ENCODE measurements around the gene ACVR1B.

DNA sequence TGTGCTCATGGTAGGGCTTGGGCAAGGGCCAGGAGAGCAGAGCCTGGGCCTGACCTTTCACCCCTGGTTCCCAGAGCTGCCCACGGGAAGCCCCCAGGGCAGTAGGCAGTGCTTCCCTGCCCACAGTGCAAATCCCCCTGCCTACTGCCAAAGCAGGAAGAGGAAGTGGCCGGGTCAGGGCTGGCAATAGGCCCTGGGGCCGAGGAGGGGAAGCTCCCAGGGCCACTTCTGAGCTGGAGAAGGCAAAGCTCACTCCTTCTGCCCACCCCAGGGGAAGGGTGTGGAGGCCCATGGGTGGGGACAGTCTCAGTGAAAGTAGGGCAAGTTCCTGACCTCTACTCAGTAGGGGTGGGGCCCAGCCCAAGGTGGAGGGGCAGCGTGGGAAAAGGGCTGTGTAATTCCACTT, 94.3 kb downstream of the ACVR1B start:
- TF ChIP-seq, protein P1, sequence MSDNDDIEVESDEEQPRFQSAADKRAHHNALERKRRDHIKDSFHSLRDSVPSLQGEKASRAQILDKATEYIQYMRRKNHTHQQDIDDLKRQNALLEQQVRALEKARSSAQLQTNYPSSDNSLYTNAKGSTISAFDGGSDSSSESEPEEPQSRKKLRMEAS (IDR thresholded peaks at IDR 0.05), result no peak
- TF ChIP-seq, protein P2, sequence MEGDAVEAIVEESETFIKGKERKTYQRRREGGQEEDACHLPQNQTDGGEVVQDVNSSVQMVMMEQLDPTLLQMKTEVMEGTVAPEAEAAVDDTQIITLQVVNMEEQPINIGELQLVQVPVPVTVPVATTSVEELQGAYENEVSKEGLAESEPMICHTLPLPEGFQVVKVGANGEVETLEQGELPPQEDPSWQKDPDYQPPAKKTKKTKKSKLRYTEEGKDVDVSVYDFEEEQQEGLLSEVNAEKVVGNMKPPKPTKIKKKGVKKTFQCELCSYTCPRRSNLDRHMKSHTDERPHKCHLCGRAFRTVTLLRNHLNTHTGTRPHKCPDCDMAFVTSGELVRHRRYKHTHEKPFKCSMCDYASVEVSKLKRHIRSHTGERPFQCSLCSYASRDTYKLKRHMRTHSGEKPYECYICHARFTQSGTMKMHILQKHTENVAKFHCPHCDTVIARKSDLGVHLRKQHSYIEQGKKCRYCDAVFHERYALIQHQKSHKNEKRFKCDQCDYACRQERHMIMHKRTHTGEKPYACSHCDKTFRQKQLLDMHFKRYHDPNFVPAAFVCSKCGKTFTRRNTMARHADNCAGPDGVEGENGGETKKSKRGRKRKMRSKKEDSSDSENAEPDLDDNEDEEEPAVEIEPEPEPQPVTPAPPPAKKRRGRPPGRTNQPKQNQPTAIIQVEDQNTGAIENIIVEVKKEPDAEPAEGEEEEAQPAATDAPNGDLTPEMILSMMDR (IDR thresholded peaks at IDR 0.05; ENCODE audit: low read depth, low read length, missing input control), result no peak
- TF ChIP-seq YY1 (IDR thresholded peaks at IDR 0.05), result no peak

Data from liver (tissue), 2 donors.